Endothelial cell of umbilical vein (primary cell): Measurements from ENCODE around the gene ZC3H6. TPM values are rescaled to one million over a fixed set of nuclear protein-coding genes. Genes with fewer than 3 reads are reported as not detected.

Source experiments
- BruUV-seq: library from RNA; stranded (reverse); fragments of 400-500 nt; replicated peaks from 2 replicates; lab custom pipeline; 2021; lab: Mats Ljungman, UMichigan
- CTCF ChIA-PET: fragments of 300-600, 350-600 bp; sonication (Branson Sonifier 250); formaldehyde crosslinking; loops from one replicate; lab custom pipeline; 2021; ENCODE audit warnings: antibody characterized with exemption, inconsistent platforms; lab: Charles Lee
- POLR2A ChIA-PET: fragments of 300-600, 350-600 bp; sonication (Branson Sonifier 250); formaldehyde crosslinking; loops from one replicate; lab custom pipeline; 2021; ENCODE audit warnings: antibody characterized with exemption, inconsistent platforms; lab: Charles Lee
- DNase-seq: peaks from one replicate; pipeline ENCODE4 v3.0.0-alpha.2; 2011; ENCODE audit warnings: low read depth, low spot score
- FAIRE-seq: peaks from 2 replicates; lab custom pipeline; 2011; peaks lifted over from hg19 to GRCh38; lab: Jason Lieb, UNC
- H2AFZ ChIP-seq: 2 replicates; pipeline ENCODE4 v1.6.0; 2012; ENCODE audit warnings: low read depth, low read length, control low read depth, inconsistent platforms
- H3K27ac ChIP-seq: 2 replicates; pipeline ENCODE4 v1.5.1; 2011; ENCODE audit warnings: low read depth, mild to moderate bottlenecking, control low read depth, low read length, moderate library complexity; ENCODE audit not compliant: insufficient read depth
- H3K27me3 ChIP-seq, 2 experiments: 2 replicates each; pipeline versions ENCODE4 v1.6.0 to v1.6.1; 2011; ENCODE audit warnings: low read length in 2 of 2, mixed read lengths in 1 of 2; ENCODE audit not compliant: control insufficient read depth in 2 of 2, insufficient read depth in 2 of 2
- H3K36me3 ChIP-seq, 2 experiments: 2 replicates in 1 of 2; 3 replicates in 1 of 2; pipeline ENCODE4 v1.5.1; 2011; ENCODE audit warnings: low read length in 2 of 2, mild to moderate bottlenecking in 1 of 2, moderate library complexity in 1 of 2; ENCODE audit not compliant: control insufficient read depth in 2 of 2, insufficient read depth in 2 of 2; ENCODE audit errors: extremely low read depth in 1 of 2
- H3K4me1 ChIP-seq: 3 replicates; pipeline ENCODE4 v1.5.1; 2011; ENCODE audit warnings: mild to moderate bottlenecking, low read length; ENCODE audit not compliant: control insufficient read depth, insufficient read depth; ENCODE audit errors: extremely low read depth
- H3K4me2 ChIP-seq: 2 replicates; pipeline ENCODE4 v1.6.1; 2011; ENCODE audit warnings: low read length, control low read depth, mixed read lengths; ENCODE audit not compliant: insufficient read depth
- H3K4me3 ChIP-seq, 3 experiments: fragments of 200-600 bp in 1 of 3; sonication (generic), shearing (Covaris generic) in 1 of 3; replicated peaks in 1 of 3; 2 replicates each; pipeline ENCODE4 v1.5.1; 2011 to 2016; ENCODE audit warnings: control low read depth in 3 of 3, low read length in 3 of 3, mild to moderate bottlenecking in 2 of 3, inconsistent platforms in 1 of 3, low read depth in 1 of 3, moderate library complexity in 1 of 3; ENCODE audit not compliant: insufficient read depth in 1 of 3
- H3K79me2 ChIP-seq: 2 replicates; pipeline ENCODE4 v1.6.0; 2012; ENCODE audit warnings: low read length, inconsistent platforms; ENCODE audit not compliant: control insufficient read depth, insufficient read depth
- H3K9ac ChIP-seq: replicated peaks from 2 replicates; pipeline ENCODE3; 2011; ENCODE audit warnings: low read length, control low read depth; ENCODE audit not compliant: insufficient read depth; ENCODE audit errors: extremely low read depth
- H3K9me1 ChIP-seq: replicated peaks from 3 replicates; pipeline ENCODE4 v1.6.0; 2011; ENCODE audit warnings: mild to moderate bottlenecking, low read length; ENCODE audit not compliant: control insufficient read depth, insufficient read depth; ENCODE audit errors: extremely low read depth
- H3K9me3 ChIP-seq: replicated peaks from 2 replicates; pipeline ENCODE4 v1.5.1; 2012; ENCODE audit warnings: low read length, inconsistent platforms; ENCODE audit not compliant: control insufficient read depth, insufficient read depth
- H4K20me1 ChIP-seq: replicated peaks from 2 replicates; pipeline ENCODE3; 2011; ENCODE audit warnings: mild to moderate bottlenecking, low read length; ENCODE audit not compliant: control insufficient read depth, insufficient read depth; ENCODE audit errors: extremely low read depth
- CTCF ChIP-seq, 2 donors: IDR thresholded peaks; 1 replicate in 1 of 2; 2 replicates in 1 of 2; pipeline ENCODE4 v1.5.1; 2011; ENCODE audit warnings: low read length in 2 of 2, mild to moderate bottlenecking in 2 of 2, moderate library complexity in 2 of 2, control low read depth in 1 of 2, inconsistent platforms in 1 of 2, low read depth in 1 of 2; ENCODE audit not compliant: insufficient read depth in 1 of 2; ENCODE audit errors: extremely low read depth in 1 of 2
- EZH2 ChIP-seq: IDR thresholded peaks from 2 replicates; pipeline ENCODE4 v1.6.1; 2012; ENCODE audit warnings: borderline replicate concordance, low read depth, mild to moderate bottlenecking, moderate library complexity, low read length, inconsistent platforms; ENCODE audit not compliant: severe bottlenecking
- FOS ChIP-seq: IDR thresholded peaks from 2 replicates; pipeline ENCODE4 v1.6.1; 2011; ENCODE audit warnings: mild to moderate bottlenecking, low read length, moderate library complexity, borderline replicate concordance; ENCODE audit not compliant: insufficient read depth
- GATA2 ChIP-seq: IDR thresholded peaks from 2 replicates; pipeline ENCODE4 v1.7.0; 2011; ENCODE audit warnings: low read depth, mild to moderate bottlenecking, moderate library complexity, mixed read lengths, low read length; ENCODE audit not compliant: insufficient read length, insufficient read depth
- JUN ChIP-seq: IDR thresholded peaks from 2 replicates; pipeline ENCODE4 v1.6.1; 2011; ENCODE audit warnings: borderline replicate concordance, low read depth; ENCODE audit not compliant: insufficient read length, insufficient read depth
- MAX ChIP-seq: IDR thresholded peaks from 2 replicates; pipeline ENCODE4 v1.6.1; 2011; ENCODE audit not compliant: insufficient read depth, insufficient read length
- MYC ChIP-seq: IDR thresholded peaks from one replicate; pipeline ENCODE4 v1.6.1; 2011; ENCODE audit warnings: mild to moderate bottlenecking, low read depth, low read length
- POLR2A ChIP-seq: IDR thresholded peaks from 2 replicates; pipeline ENCODE4 v1.6.1; 2012; ENCODE audit warnings: low read depth, mild to moderate bottlenecking, control low read depth, low read length
- POLR2AphosphoS5 ChIP-seq: IDR thresholded peaks from 2 replicates; pipeline ENCODE4 v1.6.1; 2012; ENCODE audit warnings: low read depth, mild to moderate bottlenecking, control low read depth, low read length, moderate library complexity; ENCODE audit not compliant: insufficient read depth
- dilution Hi-C: fragments of 300-500 bp; cut with MboI; formaldehyde crosslinking; loops from one replicate; pipeline ENCODE4 v1.15.0; 2019; ENCODE audit warnings: low sequenced_read_pairs; ENCODE audit not compliant: extremely low pct_ligation_motif_present
- intact Hi-C: fragments of 100-400 bp; cut with micrococcal nuclease; formaldehyde crosslinking; loops from one replicate; pipeline ENCODE4 v1.10.0; 2022
- polyA plus RNA-seq, 4 experiments: library from polyadenylated mRNA; depleted of rRNA in 3 of 4; stranded (reverse) in 3 of 4; unstranded in 1 of 4; fragments of >200 nt; gene quantifications; 2 replicates each; pipeline versions ENCODE4 v1.2.1 to v1.2.3, GENCODE V29; 2011 to 2012; ENCODE audit warnings: missing spikeins in 1 of 4
- total RNA-seq: library from RNA; stranded (reverse); gene quantifications from 2 replicates; pipeline ENCODE4 v1.2.3, GENCODE V29; 2021

ZC3H6 gene
- total and polyA plus RNA-seq, 2 donors (not counting 3 experiments of a cell fraction or from before 2014, with no cell fraction given), result 0.46 to 3.0 TPM

DNA sequence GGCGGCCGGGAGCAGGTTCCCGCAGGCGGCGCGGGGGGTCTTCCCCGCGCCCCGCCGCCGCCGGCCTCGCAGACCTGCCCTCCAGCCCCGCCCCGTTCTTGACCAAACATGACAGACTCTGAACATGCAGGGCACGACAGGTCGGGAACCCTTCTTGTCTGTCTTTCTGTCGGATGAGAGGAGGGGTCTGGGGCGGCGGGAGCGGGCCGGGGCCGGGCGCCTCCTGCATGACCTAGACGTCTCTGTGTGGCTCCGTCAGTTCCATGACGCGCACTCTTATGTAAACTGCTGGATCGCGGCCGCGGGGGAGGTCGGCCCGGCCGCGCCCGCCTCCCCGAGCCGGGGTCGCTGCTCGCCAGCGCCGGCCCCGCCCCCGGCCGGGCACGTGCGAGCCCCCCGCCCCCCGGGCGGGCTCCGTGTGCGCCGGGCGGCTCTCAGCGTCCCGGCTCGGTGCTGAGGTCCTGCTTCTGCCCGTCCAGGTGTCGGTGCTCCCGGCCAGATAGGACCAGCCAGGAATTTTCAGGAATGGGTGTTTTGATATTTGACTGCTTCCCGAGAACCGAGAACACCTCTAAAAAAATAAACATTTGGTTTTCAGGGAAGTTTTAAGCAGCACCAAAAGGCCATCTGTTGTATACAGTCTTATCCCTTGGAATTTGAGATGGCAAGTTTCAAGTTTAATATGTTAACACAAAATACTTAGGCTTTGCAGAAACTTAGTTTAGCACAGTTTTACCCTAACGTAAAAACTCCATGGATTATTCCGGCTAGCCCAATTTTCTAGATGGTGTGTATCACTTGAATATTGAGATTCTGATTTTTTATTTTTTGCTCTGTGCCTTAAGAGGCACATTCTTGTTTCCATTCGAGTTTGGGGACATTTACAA, 733 bp downstream of the ZC3H6 start:
- no peaks in the 10 kb centered on the region for H3K36me3 ChIP-seq
- H3K27ac ChIP-seq, result peak overlapping the region; percentile 98
- H2AFZ ChIP-seq, result peak overlapping the region; percentile 59
- POLR2A ChIA-PET, result interaction anchor here (0.6 kb wide), 1 partner anchor 383 kb away, joined by 4 read pairs; no protein-coding TSS in a partner anchor
- peak overlapping the region; percentile 44 to 98 (median 94) for H3K4me3 ChIP-seq
- no peaks in the 10 kb centered on the region for H3K9me1 ChIP-seq
- intact Hi-C loops, result loop anchor here (2.0 to 5.0 kb wide), 3 partner anchors 25 to 306 kb away; partner anchors contain the start of genes CHCHD5 and TMEM87B
- H3K27me3 ChIP-seq, result no peaks in the 10 kb centered on the region
- BruUV-seq, result TSS peak; percentile 79
- dilution Hi-C loops, result no loop called here
- peak; percentile 89 for DNase-seq
- H3K9me3 ChIP-seq, result no peaks in the 10 kb centered on the region
- CTCF ChIA-PET, result no interaction called here
- no peaks in the 10 kb centered on the region for H4K20me1 ChIP-seq
- TF ChIP-seq FOS (no peak), POLR2A (peak; percentile 57), POLR2AphosphoS5 (peak; percentile 68)
- peaks cover 9% of the 10 kb centered on the region for H3K4me1 ChIP-seq
- H3K9ac ChIP-seq, result peak overlapping the region; percentile 100
- FAIRE-seq, result no peak
- peak overlapping the region; percentile 87 for H3K4me2 ChIP-seq
- no peaks in the 10 kb centered on the region for H3K79me2 ChIP-seq

DNA sequence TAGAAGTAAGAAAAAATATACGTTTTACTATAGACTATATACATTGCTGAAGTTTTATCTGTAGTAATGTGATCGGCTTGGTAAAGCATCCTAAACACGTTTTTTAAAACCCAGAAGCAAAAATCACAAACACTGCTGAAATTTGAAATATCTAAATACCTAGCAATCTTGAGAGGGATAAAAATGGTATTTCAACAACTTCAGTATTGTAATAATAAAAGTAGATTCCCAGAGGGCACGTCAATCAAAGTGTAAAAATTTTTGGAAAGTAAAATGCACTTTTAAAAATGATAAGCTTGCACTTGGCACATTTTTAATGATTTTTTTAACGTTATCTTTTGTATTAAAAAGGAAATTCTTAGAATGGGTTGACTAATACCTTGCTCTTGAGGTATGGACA, 1.6 kb downstream of the ZC3H6 start:
- POLR2A ChIA-PET, result interaction anchor here (0.6 to 0.7 kb wide), 2 partner anchors 15 to 384 kb away, joined by 4 to 7 read pairs; no protein-coding TSS in a partner anchor
- H3K27me3 ChIP-seq, result no peaks in the 10 kb centered on the region
- DNase-seq (no peak), FAIRE-seq (no peak)
- dilution Hi-C loops, result no loop called here
- H3K9me1 ChIP-seq, result no peaks in the 10 kb centered on the region
- H3K9ac ChIP-seq, result no peak overlapping the region
- CTCF ChIA-PET, result interaction anchor here (1.5 kb wide), 1 partner anchor 17 kb away, joined by 4 read pairs; no protein-coding TSS in a partner anchor
- peak overlapping the region; percentile 87 for H3K4me2 ChIP-seq
- H3K27ac ChIP-seq, result no peak overlapping the region
- H2AFZ ChIP-seq, result no peak overlapping the region
- no peaks in the 10 kb centered on the region for H4K20me1 ChIP-seq
- H3K36me3 ChIP-seq, result no peaks in the 10 kb centered on the region
- no peaks in the 10 kb centered on the region for H3K79me2 ChIP-seq
- peaks cover 9% of the 10 kb centered on the region for H3K4me1 ChIP-seq
- H3K4me3 ChIP-seq, result no peak overlapping the region
- intact Hi-C loops, result loop anchor here (2.0 to 5.0 kb wide), 3 partner anchors 24 to 305 kb away; partner anchors contain the start of genes CHCHD5 and TMEM87B
- BruUV-seq, result no TSS peak
- H3K9me3 ChIP-seq, result no peaks in the 10 kb centered on the region
- TF ChIP-seq CTCF (IDR thresholded peaks at IDR 0.05; ENCODE audit: extremely low read depth in 1 of 2, insufficient read depth in 1 of 2, low read depth in 1 of 2, low read length in 2 of 2), result no peak
- no peak for TF ChIP-seq FOS
- TF ChIP-seq EZH2, result no peak
- no peak for TF ChIP-seq MAX
- no peak for TF ChIP-seq GATA2
- no peak for TF ChIP-seq JUN
- TF ChIP-seq MYC, result no peak
- no peak for TF ChIP-seq POLR2A
- no peak for TF ChIP-seq POLR2AphosphoS5
